H1 (cell line): ENCODE data around the gene PTPN3.

Source experiments
- ATF3 ChIP-seq: IDR thresholded peaks from 2 replicates; pipeline ENCODE4 v1.6.1; 2011; ENCODE audit warnings: low read depth, mild to moderate bottlenecking, low read length; ENCODE audit not compliant: insufficient read depth
- CEBPB ChIP-seq: IDR thresholded peaks from 2 replicates; pipeline ENCODE4 v1.6.1; 2012; ENCODE audit warnings: low read depth, low read length
- CHD2 ChIP-seq: IDR thresholded peaks from 2 replicates; pipeline ENCODE4 v1.6.1; 2012; ENCODE audit warnings: low read length, improper control_type of control experiment
- CREB1 ChIP-seq: IDR thresholded peaks from 2 replicates; pipeline ENCODE4 v1.6.1; 2012; ENCODE audit warnings: inconsistent platforms
- CTCF ChIP-seq, 3 experiments: IDR thresholded peaks; 1 replicate in 2 of 3; 2 replicates in 1 of 3; pipeline versions ENCODE4 v1.5.1 to v1.6.1; 2011; ENCODE audit warnings: low read length in 3 of 3, mild to moderate bottlenecking in 3 of 3, inconsistent platforms in 2 of 3, low read depth in 1 of 3, moderate library complexity in 1 of 3; ENCODE audit not compliant: insufficient read depth in 1 of 3; ENCODE audit errors: control extremely low read depth in 1 of 3
- EP300 ChIP-seq, 2 experiments: IDR thresholded peaks; 1 replicate in 1 of 2; 2 replicates in 1 of 2; pipeline ENCODE4 v1.6.1; 2011 to 2012; ENCODE audit warnings: low read depth in 2 of 2, low read length in 2 of 2, mild to moderate bottlenecking in 2 of 2, borderline replicate concordance in 1 of 2, inconsistent platforms in 1 of 2, moderate library complexity in 1 of 2
- EZH2 ChIP-seq: fragments of 200-600 bp; sonication (generic); IDR thresholded peaks from 2 replicates; pipeline ENCODE4 v1.7.1; 2012; ENCODE audit warnings: low read depth, mild to moderate bottlenecking, moderate library complexity, low read length, inconsistent platforms; ENCODE audit not compliant: severe bottlenecking
- MAFK ChIP-seq: IDR thresholded peaks from 2 replicates; pipeline ENCODE4 v1.6.1; 2012; ENCODE audit warnings: low read depth, mild to moderate bottlenecking, improper control_type of control experiment, low read length
- POLR2AphosphoS5 ChIP-seq: IDR thresholded peaks from 2 replicates; pipeline ENCODE4 v1.6.1; 2011; ENCODE audit warnings: low read depth, low read length
- RAD21 ChIP-seq, 2 experiments: IDR thresholded peaks in 1 of 2; conservative IDR thresholded peaks in 1 of 2; 2 replicates each; pipeline ENCODE4 v1.6.1; 2011; ENCODE audit warnings: low read depth in 2 of 2, low read length in 2 of 2, improper control_type of control experiment in 1 of 2, inconsistent platforms in 1 of 2, mild to moderate bottlenecking in 1 of 2, moderate library complexity in 1 of 2
- SIN3A ChIP-seq, 2 experiments: IDR thresholded peaks in 1 of 2; conservative IDR thresholded peaks in 1 of 2; 2 replicates each; pipeline ENCODE4 v1.6.1; 2011 to 2012; ENCODE audit warnings: low read length in 2 of 2, improper control_type of control experiment in 1 of 2, low read depth in 1 of 2, mild to moderate bottlenecking in 1 of 2
- SRF ChIP-seq: IDR thresholded peaks from 2 replicates; pipeline ENCODE4 v1.6.1; 2011; ENCODE audit warnings: mild to moderate bottlenecking, low read depth, low read length, moderate library complexity
- ZNF274 ChIP-seq: IDR thresholded peaks from 2 replicates; pipeline ENCODE4 v1.7.0; 2012; ENCODE audit warnings: low read length, borderline replicate concordance; ENCODE audit errors: extremely low read depth

- TF ChIP-seq RAD21 (IDR thresholded peaks at IDR 0.05 in 1 of 2, conservative IDR thresholded peaks at IDR 0.05 in 1 of 2; ENCODE audit: low read depth in 2 of 2, low read length in 2 of 2) (no peak), CTCF (IDR thresholded peaks at IDR 0.05; ENCODE audit: control extremely low read depth in 1 of 3, insufficient read depth in 1 of 3, low read depth in 1 of 3, low read length in 3 of 3) (no peak), CEBPB (no peak), SRF (no peak), POLR2AphosphoS5 (no peak), CREB1 (no peak), SIN3A (conservative IDR thresholded peaks at IDR 0.05 in 1 of 2, IDR thresholded peaks at IDR 0.05 in 1 of 2; ENCODE audit: low read depth in 1 of 2, low read length in 2 of 2) (no peak), ZNF274 (no peak), MAFK (no peak), ATF3 (no peak), EZH2 (no peak), CHD2 (no peak), EP300 (IDR thresholded peaks at IDR 0.05; ENCODE audit: borderline replicate concordance in 1 of 2, low read depth in 2 of 2, low read length in 2 of 2) (no peak)
These were observed 142.4 kb downstream of the PTPN3 start for GRCh38 chr9:109355564-109356297.
